PC-3 (cell line): ENCODE results near the gene IPMK.

Experiments
- EZH2 ChIP-seq: fragments of 300-600 bp; sonication (generic); IDR thresholded peaks from one replicate; pipeline ENCODE4 v1.6.1; 2017; ENCODE audit warnings: antibody characterized with exemption, mild to moderate bottlenecking, low read length; ENCODE audit not compliant: unreplicated experiment
- EZH2phosphoT487 ChIP-seq: fragments of 300-600 bp; sonication (generic); IDR thresholded peaks from 2 replicates; pipeline ENCODE4 v1.6.1; 2018; ENCODE audit warnings: mild to moderate bottlenecking, antibody characterized with exemption, low read length, borderline replicate concordance
- TF ChIP-seq, protein P1 (sequence below): fragments of 300-600 bp; sonication (generic); conservative IDR thresholded peaks from 2 replicates; pipeline ENCODE4 v1.5.1; 2017; ENCODE audit warnings: antibody characterized with exemption, low read depth, mild to moderate bottlenecking, low read length

DNA sequence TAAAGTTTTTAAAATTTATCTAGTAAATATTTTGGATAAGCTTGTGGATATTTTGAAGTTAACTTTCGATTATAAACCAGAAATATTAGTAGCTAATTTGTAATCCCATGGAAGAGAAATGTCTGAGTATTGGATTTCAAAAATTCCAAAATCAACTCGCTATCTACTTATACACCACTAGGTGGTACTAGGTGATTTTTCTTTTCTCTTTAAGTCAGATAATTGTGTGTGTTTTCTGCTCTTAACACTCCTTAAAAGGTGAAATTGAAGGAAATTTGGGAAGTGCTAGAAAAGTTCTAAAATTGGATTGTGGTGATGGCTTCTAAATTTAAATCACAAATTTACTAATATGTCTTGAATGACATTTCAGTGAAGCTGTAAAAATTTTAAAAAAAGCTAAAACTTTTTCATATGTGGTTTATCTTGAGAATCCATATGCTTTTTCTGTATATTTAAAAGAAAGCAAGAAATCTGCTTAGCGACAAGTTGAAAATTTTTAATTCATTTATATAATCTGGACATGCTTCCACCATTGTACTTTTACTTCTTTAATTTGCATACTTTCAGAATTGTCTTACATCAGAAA lies 90.2 kb downstream of the IPMK start:
- TF ChIP-seq, protein P1, sequence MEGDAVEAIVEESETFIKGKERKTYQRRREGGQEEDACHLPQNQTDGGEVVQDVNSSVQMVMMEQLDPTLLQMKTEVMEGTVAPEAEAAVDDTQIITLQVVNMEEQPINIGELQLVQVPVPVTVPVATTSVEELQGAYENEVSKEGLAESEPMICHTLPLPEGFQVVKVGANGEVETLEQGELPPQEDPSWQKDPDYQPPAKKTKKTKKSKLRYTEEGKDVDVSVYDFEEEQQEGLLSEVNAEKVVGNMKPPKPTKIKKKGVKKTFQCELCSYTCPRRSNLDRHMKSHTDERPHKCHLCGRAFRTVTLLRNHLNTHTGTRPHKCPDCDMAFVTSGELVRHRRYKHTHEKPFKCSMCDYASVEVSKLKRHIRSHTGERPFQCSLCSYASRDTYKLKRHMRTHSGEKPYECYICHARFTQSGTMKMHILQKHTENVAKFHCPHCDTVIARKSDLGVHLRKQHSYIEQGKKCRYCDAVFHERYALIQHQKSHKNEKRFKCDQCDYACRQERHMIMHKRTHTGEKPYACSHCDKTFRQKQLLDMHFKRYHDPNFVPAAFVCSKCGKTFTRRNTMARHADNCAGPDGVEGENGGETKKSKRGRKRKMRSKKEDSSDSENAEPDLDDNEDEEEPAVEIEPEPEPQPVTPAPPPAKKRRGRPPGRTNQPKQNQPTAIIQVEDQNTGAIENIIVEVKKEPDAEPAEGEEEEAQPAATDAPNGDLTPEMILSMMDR: peak; percentile 94
- TF ChIP-seq EZH2phosphoT487: no peak
- no peak for TF ChIP-seq EZH2
